ENCODE measurements around the gene USP34. TPM values are rescaled to one million over a fixed set of nuclear protein-coding genes. Genes with fewer than 3 reads are reported as not detected.
A peak's percentile ranks its signal among the peaks of the same experiment; 100 is the strongest.

USP34 gene
- total and polyA plus RNA-seq, 7 donors, result 40.2 to 71.5 (median 54.0) TPM

DNA sequence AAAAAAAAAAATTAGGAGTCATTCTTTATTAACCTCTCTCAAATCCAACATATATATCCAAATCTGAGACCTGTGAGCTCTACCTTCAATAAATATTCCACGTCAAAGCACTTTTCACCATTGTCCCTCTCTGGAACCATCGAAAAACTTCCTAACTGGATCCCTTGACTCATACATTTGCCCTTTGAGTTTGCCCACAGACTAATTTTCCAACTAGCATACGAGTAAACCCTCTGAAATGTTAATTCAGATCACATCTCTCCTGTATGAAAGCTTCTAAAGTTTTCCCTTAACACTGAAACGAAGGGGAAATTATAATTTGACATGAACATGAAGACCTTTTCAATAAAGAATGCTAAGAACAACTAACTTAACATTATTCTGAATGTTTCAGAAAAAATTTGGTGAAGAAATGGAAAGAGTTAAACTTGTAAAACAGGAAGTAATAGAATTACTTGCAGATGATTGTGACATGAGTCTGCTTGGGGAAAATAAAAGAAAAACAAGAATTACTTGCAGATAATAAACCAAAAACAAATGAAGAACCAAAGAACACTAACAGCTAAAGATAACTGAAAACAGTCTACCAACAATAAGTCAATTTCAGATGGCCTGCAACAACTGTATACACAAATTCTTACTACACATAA is 198.3 kb downstream of the USP34 start:
- WGBS, 3 donors, result 96 to 98% (median 97%) methylated on average over 4 of the region's 4 CpGs
- Histone ChIP-seq H3K27ac (no peak overlapping the region), H3K27me3 (ENCODE audit: insufficient read depth in 3 of 3, low read length in 2 of 3) (no peaks in the 10 kb centered on the region), H3K36me3 (ENCODE audit: insufficient read depth in 1 of 2, low read depth in 1 of 2) (peaks cover 0 to 68% of the 10 kb centered on the region in 2 donors), H3K4me3 (no peak overlapping the region), H3K4me1 (no peaks in the 10 kb centered on the region), H3K9me3 (no peaks in the 10 kb centered on the region)
- no peak for TF ChIP-seq CTCF (IDR thresholded peaks at IDR 0.05)
- DNase-seq (no peak), ATAC-seq (no peak)
- intact Hi-C loops (cut with DNase I), result no loop called here

DNA sequence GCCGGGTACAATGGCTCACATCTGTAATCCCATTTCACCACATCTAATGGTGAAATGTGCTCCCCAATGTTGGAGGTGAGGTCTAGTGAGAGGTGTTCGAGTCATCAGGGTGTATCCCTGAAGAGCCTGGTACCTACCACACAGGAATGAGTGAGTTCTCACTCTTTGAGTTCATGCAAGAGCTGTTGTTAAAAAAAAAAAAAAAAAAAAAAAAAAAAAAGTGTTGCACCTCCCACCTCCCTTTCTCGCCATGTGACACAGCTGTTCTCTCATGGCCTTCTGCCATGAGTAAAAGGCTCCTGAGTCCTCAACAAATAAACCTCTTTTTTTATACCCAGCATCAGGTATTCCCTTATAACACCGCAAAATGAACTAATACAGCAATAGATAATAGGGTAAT is 202.6 kb downstream of the USP34 start:
- Histone ChIP-seq H3K27ac (no peak overlapping the region), H3K9me3 (no peaks in the 10 kb centered on the region), H3K27me3 (ENCODE audit: insufficient read depth in 3 of 3, low read length in 2 of 3) (no peaks in the 10 kb centered on the region), H3K4me3 (no peak overlapping the region), H3K4me1 (no peaks in the 10 kb centered on the region), H3K36me3 (ENCODE audit: insufficient read depth in 1 of 2, low read depth in 1 of 2) (peaks cover 0 to 65% of the 10 kb centered on the region in 2 donors)
- peak in 1 of 4 donors; percentile 15 for ATAC-seq
- 90 to 100% (median 94%) methylated on average over 4 of the region's 4 CpGs for WGBS, 3 donors
- no peak for DNase-seq
- intact Hi-C loops (cut with DNase I), result no loop called here
- TF ChIP-seq CTCF (IDR thresholded peaks at IDR 0.05), result no peak

DNA sequence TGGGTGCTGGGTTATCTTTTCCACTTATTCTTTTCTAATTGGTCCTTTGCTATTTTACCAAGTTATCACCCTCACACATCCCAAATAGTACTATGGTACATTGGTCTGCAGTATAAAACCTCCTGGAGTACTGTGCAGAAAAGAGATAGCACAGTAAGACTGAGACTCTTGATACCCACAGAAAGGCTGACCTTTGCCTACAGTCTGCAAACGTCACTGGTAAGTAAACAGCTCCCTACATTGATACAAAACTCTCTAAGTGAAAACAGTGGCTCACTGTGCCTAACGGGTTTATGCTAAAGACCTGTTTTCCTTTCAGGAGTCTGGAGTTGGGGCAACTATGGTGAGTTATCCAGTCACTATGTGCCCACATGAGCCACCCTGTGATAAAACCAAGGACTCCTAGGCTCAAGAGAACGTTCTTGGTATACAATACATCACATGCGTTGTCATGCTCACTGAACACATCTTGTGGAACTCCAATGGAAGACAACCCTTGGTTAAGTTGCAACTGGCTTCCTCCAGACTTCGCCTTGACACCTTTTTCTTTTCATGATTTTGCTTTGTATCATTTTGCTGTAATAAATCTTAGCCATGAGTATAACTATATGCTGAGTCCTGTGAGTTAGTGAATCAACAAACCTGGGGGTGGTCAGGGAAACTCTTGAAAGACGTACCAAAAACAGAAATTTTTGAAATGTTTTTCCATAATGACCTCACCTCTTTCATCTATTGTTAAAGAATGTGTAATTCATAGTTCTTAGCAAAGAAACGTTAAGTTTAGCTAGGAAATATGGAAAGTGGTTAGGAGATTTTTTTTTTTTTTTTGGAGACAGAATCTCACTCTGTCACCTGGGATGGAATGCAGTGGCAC is 204.0 kb downstream of the USP34 start:
- no peak for TF ChIP-seq CTCF (IDR thresholded peaks at IDR 0.05)
- peak in 1 of 4 donors; percentile 15 for ATAC-seq
- H3K27ac ChIP-seq, result no peak overlapping the region
- no peaks in the 10 kb centered on the region for H3K4me1 ChIP-seq
- H3K4me3 ChIP-seq, result no peak overlapping the region
- no peaks in the 10 kb centered on the region for H3K27me3 ChIP-seq (ENCODE audit: insufficient read depth in 3 of 3, low read length in 2 of 3)
- H3K36me3 ChIP-seq (ENCODE audit: insufficient read depth in 1 of 2, low read depth in 1 of 2), result peaks cover 0 to 71% of the 10 kb centered on the region in 2 donors
- H3K9me3 ChIP-seq, result no peaks in the 10 kb centered on the region
- DNase-seq, result no peak
- intact Hi-C loops (cut with DNase I), result no loop called here
- 90 to 98% (median 92%) methylated on average over 7 of the region's 7 CpGs for WGBS, 3 donors

GRCh38 chr2:61263830-61264229 is 207.1 kb downstream of the USP34 start:
- no peak for DNase-seq
- Histone ChIP-seq H3K4me1 (no peaks in the 10 kb centered on the region), H3K4me3 (no peak overlapping the region), H3K27ac (no peak overlapping the region), H3K27me3 (ENCODE audit: insufficient read depth in 3 of 3, low read length in 2 of 3) (no peaks in the 10 kb centered on the region), H3K36me3 (ENCODE audit: insufficient read depth in 1 of 2, low read depth in 1 of 2) (peaks cover 2 to 75% of the 10 kb centered on the region in 2 donors), H3K9me3 (no peaks in the 10 kb centered on the region)
- no peak for ATAC-seq
- WGBS, 3 donors, result 73 to 97% (median 95%) methylated on average over 2 of the region's 2 CpGs
- no peak for TF ChIP-seq CTCF (IDR thresholded peaks at IDR 0.05)
- intact Hi-C loops (cut with DNase I), result no loop called here

Measured in psoas muscle (tissue), 8 donors.